Measurements from ENCODE around the gene HOXD12.

Gene HOXD12

GRCh38 chr2:176081376-176081836, 18.2 kb upstream of the HOXD12 start:
- no peak for DNase-seq (ENCODE audit: low read depth)

- no peak for DNase-seq (ENCODE audit: low read depth)
Measured at GRCh38 chr2:176081837-176082524, 17.6 kb upstream of the HOXD12 start.

- no peak for DNase-seq (ENCODE audit: low read depth)
Measured at GRCh38 chr2:176082525-176082823, 17.1 kb upstream of the HOXD12 start.

- no peak for DNase-seq (ENCODE audit: low read depth)
Measured at GRCh38 chr2:176082824-176083751, 16.5 kb upstream of the HOXD12 start.

GRCh38 chr2:176083796-176084261, 15.8 kb upstream of the HOXD12 start, which contains the start of gene EVX2:
TSS of gene EVX2 (minus strand) at chr2:176083962. CDS start at chr2:176083776, 186 bp downstream.
- no peak for DNase-seq (ENCODE audit: low read depth)

GRCh38 chr2:176084611-176085119, 14.9 kb upstream of the HOXD12 start:
- DNase-seq (ENCODE audit: low read depth): no peak

GRCh38 chr2:176085120-176085788, 14.3 kb upstream of the HOXD12 start:
- no peak for DNase-seq (ENCODE audit: low read depth)

GRCh38 chr2:176085861-176086771, 13.5 kb upstream of the HOXD12 start:
- no peak for DNase-seq (ENCODE audit: low read depth)

GRCh38 chr2:176087330-176088047, 12.1 kb upstream of the HOXD12 start:
- no peak for DNase-seq (ENCODE audit: low read depth)

- DNase-seq (ENCODE audit: low read depth): no peak
Measured at GRCh38 chr2:176088048-176088936, 11.3 kb upstream of the HOXD12 start.

- no peak for DNase-seq (ENCODE audit: low read depth)
Measured at GRCh38 chr2:176088937-176089842, 10.4 kb upstream of the HOXD12 start.

- no peak for DNase-seq (ENCODE audit: low read depth)
Measured at GRCh38 chr2:176089843-176090395, 9.7 kb upstream of the HOXD12 start.

- DNase-seq (ENCODE audit: low read depth): no peak
Measured at GRCh38 chr2:176090862-176091261, 8.7 kb upstream of the HOXD12 start.

GRCh38 chr2:176091329-176092258, 8.0 kb upstream of the HOXD12 start:
- no peak for DNase-seq (ENCODE audit: low read depth)

GRCh38 chr2:176092270-176093144, 7.1 kb upstream of the HOXD12 start, which contains the start of gene HOXD13:
TSS of gene HOXD13 (plus strand) at chr2:176092721. CDS start at chr2:176092891, 170 bp downstream.
- no peak for DNase-seq (ENCODE audit: low read depth)
